Upper lobe of right lung (tissue), 1 donor: ENCODE data around the gene RFTN1. TPM values are rescaled to one million over a fixed set of nuclear protein-coding genes. Genes with fewer than 3 reads are reported as not detected.

Experiments
- ATAC-seq: fragments of 200-7000 bp; cut with Tn5 transposase; one replicate; pipeline ENCODE4 v1.9.1; 2020; ENCODE audit warnings: mild to moderate bottlenecking, moderate library complexity
- DNase-seq: peaks from one replicate; pipeline ENCODE4 v3.0.0-alpha.2; 2020
- H3K27ac ChIP-seq: fragments of 200-600 bp; one replicate; pipeline ENCODE4 v1.8.0; 2022
- H3K27me3 ChIP-seq: fragments of 200-600 bp; one replicate; pipeline ENCODE4 v1.8.0; 2022; ENCODE audit warnings: mild to moderate bottlenecking
- H3K36me3 ChIP-seq: fragments of 200-600 bp; one replicate; pipeline ENCODE4 v1.8.0; 2022
- H3K4me1 ChIP-seq: fragments of 200-600 bp; one replicate; pipeline ENCODE4 v1.8.0; 2022
- H3K4me3 ChIP-seq: fragments of 200-600 bp; one replicate; pipeline ENCODE4 v1.8.0; 2022; ENCODE audit warnings: mild to moderate bottlenecking
- H3K9me3 ChIP-seq: fragments of 200-600 bp; one replicate; pipeline ENCODE4 v1.8.0; 2022
- CTCF ChIP-seq: fragments of 200-600 bp; IDR thresholded peaks from one replicate; pipeline ENCODE4 v1.8.0; 2022; ENCODE audit warnings: antibody characterized with exemption
- intact Hi-C: fragments of 100-400 bp; cut with DNase I; formaldehyde crosslinking; loops from one replicate; pipeline ENCODE4 v1.11.0; 2022
- long read RNA-seq: library from polyadenylated mRNA; unstranded; transcript quantifications from one replicate; pipeline ENCODE4 v2.0.0, GENCODE V29; 2021
- total RNA-seq: library from RNA; stranded (reverse); fragmentation: NEBNext Ultra II Directional; extraction: Animal tissue kit (Norgen Biotek cat#: 25700); gene quantifications from one replicate; pipeline ENCODE4 v1.2.1, GENCODE V29; 2021
- donor health status: DM: no; HTN: yes; CAD: no; lungs with severe emphysema.

Gene RFTN1, protein sequence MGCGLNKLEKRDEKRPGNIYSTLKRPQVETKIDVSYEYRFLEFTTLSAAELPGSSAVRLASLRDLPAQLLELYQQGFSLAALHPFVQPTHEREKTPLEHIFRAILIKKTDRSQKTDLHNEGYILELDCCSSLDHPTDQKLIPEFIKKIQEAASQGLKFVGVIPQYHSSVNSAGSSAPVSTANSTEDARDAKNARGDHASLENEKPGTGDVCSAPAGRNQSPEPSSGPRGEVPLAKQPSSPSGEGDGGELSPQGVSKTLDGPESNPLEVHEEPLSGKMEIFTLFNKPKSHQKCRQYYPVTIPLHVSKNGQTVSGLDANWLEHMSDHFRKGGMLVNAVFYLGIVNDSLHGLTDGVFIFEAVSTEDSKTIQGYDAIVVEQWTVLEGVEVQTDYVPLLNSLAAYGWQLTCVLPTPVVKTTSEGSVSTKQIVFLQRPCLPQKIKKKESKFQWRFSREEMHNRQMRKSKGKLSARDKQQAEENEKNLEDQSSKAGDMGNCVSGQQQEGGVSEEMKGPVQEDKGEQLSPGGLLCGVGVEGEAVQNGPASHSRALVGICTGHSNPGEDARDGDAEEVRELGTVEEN
- total RNA-seq = 69.4 TPM
- long read RNA-seq, transcript RFTN1-201 (10 exons, 2,982 nt) = major isoform, 36 of 77 reads
- long read RNA-seq, partial matches to known transcripts = 8 of 77 reads
- long read RNA-seq, other reads (novel, unspliced or antisense) = 32 of 77 reads

- Histone ChIP-seq H3K27me3 (no peaks in the 10 kb centered on the region), H3K9me3 (no peaks in the 10 kb centered on the region), H3K4me1 (peaks cover 53% of the 10 kb centered on the region), H3K4me3 (peak within 1 kb of the TSS; percentile 91), H3K27ac (peak within 1 kb of the TSS; percentile 85), H3K36me3 (no peaks in the 10 kb centered on the region)
- intact Hi-C loops = no loop called here
- DNase-seq = peak; percentile 85
- no peak for TF ChIP-seq CTCF
- peak; percentile 76 for ATAC-seq
Observed at GRCh38 chr3:16513141-16514020, at the start of gene RFTN1. Gene RFTN1, minus strand, starts transcription at chr3:16513699. Its CDS starts 19,830 bp downstream, at chr3:16493869.

DNA sequence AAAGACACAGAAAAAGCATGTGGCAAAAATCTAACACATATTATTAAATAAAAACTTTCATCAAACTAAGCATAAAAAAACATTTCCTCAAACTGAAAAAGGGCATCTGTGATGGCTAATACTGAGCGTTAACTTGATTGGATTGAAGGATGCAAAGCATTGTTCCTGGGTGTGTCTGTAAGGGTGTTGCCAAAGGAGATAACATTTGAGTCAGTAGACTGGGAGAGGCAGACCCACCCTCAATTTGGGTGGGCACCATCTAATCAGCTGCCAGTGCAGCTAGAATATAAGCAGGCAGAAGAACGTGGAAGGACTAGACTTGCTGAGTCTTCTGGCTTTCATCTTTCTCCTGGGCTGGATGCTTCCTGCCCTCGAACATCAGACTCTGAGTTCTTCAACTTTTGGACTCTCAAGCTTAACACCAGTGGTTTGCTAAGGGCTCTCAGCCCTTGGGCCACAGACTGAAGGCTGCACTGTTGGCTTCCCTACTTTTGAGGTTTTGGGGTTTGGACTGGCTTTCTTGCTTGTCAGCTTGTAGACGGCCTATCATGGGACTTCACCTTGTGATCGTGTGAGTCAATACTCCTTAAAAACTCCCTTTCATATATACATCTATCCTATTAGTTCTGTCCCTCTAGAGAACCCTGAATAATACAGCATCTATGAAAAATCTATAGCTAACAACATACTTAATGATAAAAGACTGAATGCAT is 46.3 kb upstream of the RFTN1 start:
- ATAC-seq (no peak), DNase-seq (no peak)
- H3K27me3 ChIP-seq = no peaks in the 10 kb centered on the region

GRCh38 chr3:16554126-16554525 is 40.6 kb upstream of the RFTN1 start:
- H3K4me3 ChIP-seq = no peak overlapping the region
- H3K27me3 ChIP-seq = no peaks in the 10 kb centered on the region
- no peak for TF ChIP-seq CTCF
- DNase-seq (no peak), ATAC-seq (no peak)
- H3K36me3 ChIP-seq = no peaks in the 10 kb centered on the region
- H3K27ac ChIP-seq = no peak overlapping the region
- peaks cover 6% of the 10 kb centered on the region for H3K4me1 ChIP-seq
- intact Hi-C loops = loop anchor here (5.0 kb wide), 1 partner anchor 267 kb away; no protein-coding TSS in a partner anchor
- H3K9me3 ChIP-seq = no peaks in the 10 kb centered on the region

More for the DNA sequence above, 46.3 kb upstream of the RFTN1 start:
- Histone ChIP-seq H3K9me3 (no peaks in the 10 kb centered on the region), H3K36me3 (no peaks in the 10 kb centered on the region), H3K27ac (no peak overlapping the region), H3K4me3 (no peak overlapping the region), H3K4me1 (no peaks in the 10 kb centered on the region)
- intact Hi-C loops = no loop called here
- TF ChIP-seq CTCF = no peak

- DNase-seq = no peak
- intact Hi-C loops = loop anchor here (5.0 kb wide), 1 partner anchor 265 kb away; no protein-coding TSS in a partner anchor
- H3K4me3 ChIP-seq = no peak overlapping the region
- ATAC-seq = no peak
- peaks cover 6% of the 10 kb centered on the region for H3K4me1 ChIP-seq
- H3K27ac ChIP-seq = no peak overlapping the region
- H3K36me3 ChIP-seq = no peaks in the 10 kb centered on the region
- H3K9me3 ChIP-seq = no peaks in the 10 kb centered on the region
- TF ChIP-seq CTCF = no peak
- no peaks in the 10 kb centered on the region for H3K27me3 ChIP-seq
Observed at GRCh38 chr3:16552757-16553156, 39.3 kb upstream of the RFTN1 start.
